ENCODE data around the gene BANF2. TPM values are rescaled to one million over a fixed set of nuclear protein-coding genes. Genes with fewer than 3 reads are reported as not detected.

BANF2 gene
- total RNA-seq, 1 donor from 2014 or later: not detected

DNA sequence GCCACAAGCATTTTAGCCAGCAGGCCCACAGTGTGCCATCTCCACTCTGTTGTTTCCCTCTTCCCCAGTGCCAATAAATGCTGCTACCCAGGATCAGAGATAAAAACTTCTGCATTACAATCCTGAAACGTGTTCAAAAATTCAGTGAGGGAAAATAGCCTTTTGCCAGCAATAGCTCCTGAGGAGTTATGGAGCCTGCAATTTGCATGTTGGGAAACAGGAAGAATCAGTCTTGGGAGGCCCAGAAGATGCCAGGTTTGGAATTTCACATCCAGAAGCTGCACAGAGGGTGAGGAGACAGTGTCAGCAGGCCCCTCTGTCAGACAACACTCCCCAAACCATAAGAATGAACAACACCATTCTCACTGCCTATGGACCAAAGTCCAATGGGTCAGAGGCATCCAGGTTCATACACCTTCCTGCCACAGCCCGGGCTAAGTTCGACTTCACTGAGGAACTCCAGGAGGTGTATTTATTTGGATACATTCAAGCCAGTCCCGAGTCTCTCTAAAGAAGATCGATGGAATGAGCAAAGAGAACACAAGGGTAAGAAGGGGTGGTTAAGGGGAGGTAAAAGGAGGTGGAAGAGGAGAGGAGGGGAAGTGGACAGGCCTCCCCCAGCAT is 38.5 kb upstream of the BANF2 start:
- peak overlapping the region; percentile 17 for H3K27ac Mint-ChIP-seq
- DNase-seq (ENCODE audit: low spot score, unreplicated experiment): no peak
- H3K4me3 Mint-ChIP-seq (ENCODE audit: low read depth): no peak overlapping the region
- H3K27me3 Mint-ChIP-seq: no peaks in the 10 kb centered on the region
- peaks cover 12% of the 10 kb centered on the region for H3K4me1 Mint-ChIP-seq (ENCODE audit: low read depth)
- TF ChIP-seq CTCF (IDR thresholded peaks at IDR 0.05; ENCODE audit: unreplicated experiment): no peak
- H3K36me3 Mint-ChIP-seq (ENCODE audit: insufficient read depth): peaks cover 44% of the 10 kb centered on the region
- H3K9me3 Mint-ChIP-seq (ENCODE audit: low read depth): no peaks in the 10 kb centered on the region

- TF ChIP-seq CTCF (IDR thresholded peaks at IDR 0.05; ENCODE audit: unreplicated experiment): no peak
- H3K27ac Mint-ChIP-seq: peak overlapping the region; percentile 17
- peaks cover 10% of the 10 kb centered on the region for H3K4me1 Mint-ChIP-seq (ENCODE audit: low read depth)
- no peak overlapping the region for H3K4me3 Mint-ChIP-seq (ENCODE audit: low read depth)
- no peaks in the 10 kb centered on the region for H3K9me3 Mint-ChIP-seq (ENCODE audit: low read depth)
- DNase-seq (ENCODE audit: low spot score, unreplicated experiment): no peak
- H3K27me3 Mint-ChIP-seq: no peaks in the 10 kb centered on the region
- H3K36me3 Mint-ChIP-seq (ENCODE audit: insufficient read depth): peaks cover 42% of the 10 kb centered on the region
Observed at GRCh38 chr20:17662333-17663039, 37.3 kb upstream of the BANF2 start.

DNA sequence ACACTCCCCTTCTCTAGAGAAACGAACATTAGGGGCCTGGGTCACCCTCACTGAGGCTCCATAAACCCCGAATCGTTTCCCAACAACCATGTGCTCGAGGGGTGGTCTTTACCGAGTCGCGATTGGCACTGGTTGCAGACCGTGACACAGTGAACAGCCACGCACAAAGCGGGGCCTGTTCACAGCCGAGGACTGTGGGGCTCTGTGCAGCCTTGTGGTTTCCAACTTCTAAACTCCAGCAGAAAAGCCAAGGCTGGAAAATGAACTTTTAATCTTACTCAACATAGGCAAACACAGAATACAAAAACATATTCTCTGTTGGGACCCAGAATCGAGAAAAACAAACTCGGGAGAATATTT is 36.7 kb upstream of the BANF2 start:
- H3K9me3 Mint-ChIP-seq (ENCODE audit: low read depth): no peaks in the 10 kb centered on the region
- no peak for TF ChIP-seq CTCF (IDR thresholded peaks at IDR 0.05; ENCODE audit: unreplicated experiment)
- H3K4me3 Mint-ChIP-seq (ENCODE audit: low read depth): no peak overlapping the region
- peaks cover 10% of the 10 kb centered on the region for H3K4me1 Mint-ChIP-seq (ENCODE audit: low read depth)
- no peaks in the 10 kb centered on the region for H3K27me3 Mint-ChIP-seq
- no peak overlapping the region for H3K27ac Mint-ChIP-seq
- peaks cover 38% of the 10 kb centered on the region for H3K36me3 Mint-ChIP-seq (ENCODE audit: insufficient read depth)
- no peak for DNase-seq (ENCODE audit: low spot score, unreplicated experiment)

GRCh38 chr20:17663486-17663885 is 36.3 kb upstream of the BANF2 start:
- H3K4me3 Mint-ChIP-seq (ENCODE audit: low read depth): no peak overlapping the region
- peaks cover 36% of the 10 kb centered on the region for H3K36me3 Mint-ChIP-seq (ENCODE audit: insufficient read depth)
- TF ChIP-seq CTCF (IDR thresholded peaks at IDR 0.05; ENCODE audit: unreplicated experiment): no peak
- no peak for DNase-seq (ENCODE audit: low spot score, unreplicated experiment)
- no peak overlapping the region for H3K27ac Mint-ChIP-seq
- no peaks in the 10 kb centered on the region for H3K9me3 Mint-ChIP-seq (ENCODE audit: low read depth)
- H3K27me3 Mint-ChIP-seq: no peaks in the 10 kb centered on the region
- H3K4me1 Mint-ChIP-seq (ENCODE audit: low read depth): peaks cover 10% of the 10 kb centered on the region

- Mint-ChIP-seq H3K36me3 (ENCODE audit: insufficient read depth) (peaks cover 38% of the 10 kb centered on the region), H3K27ac (no peak overlapping the region), H3K9me3 (ENCODE audit: low read depth) (no peaks in the 10 kb centered on the region), H3K4me3 (ENCODE audit: low read depth) (no peak overlapping the region), H3K4me1 (ENCODE audit: low read depth) (peaks cover 13% of the 10 kb centered on the region), H3K27me3 (no peaks in the 10 kb centered on the region)
- no peak for TF ChIP-seq CTCF (IDR thresholded peaks at IDR 0.05; ENCODE audit: unreplicated experiment)
- no peak for DNase-seq (ENCODE audit: low spot score, unreplicated experiment)
Observed at GRCh38 chr20:17664025-17664633, 35.6 kb upstream of the BANF2 start.

All from progenitor cell of endocrine pancreas (in vitro differentiated cells).